Suppressor macrophage treated with lipopolysaccharide for 4 hours (primary cell): ENCODE measurements around the gene RPL11.
A peak's percentile ranks its signal among the peaks of the same experiment; 100 is the strongest.
"Not testable (repeated sequence)": the region's sequence is repeated elsewhere in the genome, so short reads cannot be mapped to it uniquely, and the experiment has no call there.

Experiments used
- DNase-seq: peaks from one replicate; pipeline ENCODE4 v3.0.0-alpha.2; 2020

Gene RPL11

DNA sequence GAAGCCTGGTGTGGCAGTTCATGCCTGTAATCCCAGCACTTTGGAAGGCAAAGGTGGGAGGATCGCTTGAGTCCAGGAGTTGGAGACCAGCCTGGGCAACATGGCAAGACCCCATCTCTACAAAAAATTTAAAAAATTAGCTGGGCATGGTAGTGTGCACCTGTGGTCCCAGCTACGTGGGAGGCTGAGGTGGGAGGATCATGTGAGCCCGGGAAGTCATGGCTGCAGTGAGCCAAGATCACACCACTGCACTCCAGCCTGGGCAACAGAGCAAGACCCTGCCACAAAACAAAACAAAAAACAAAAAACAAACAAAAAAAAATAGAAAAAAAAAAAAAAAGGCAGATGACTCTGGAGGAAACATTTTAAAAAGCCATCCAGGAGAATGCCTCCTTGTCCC lies 3.9 kb upstream of the RPL11 start:
- DNase-seq = not testable (repeated sequence)

DNA sequence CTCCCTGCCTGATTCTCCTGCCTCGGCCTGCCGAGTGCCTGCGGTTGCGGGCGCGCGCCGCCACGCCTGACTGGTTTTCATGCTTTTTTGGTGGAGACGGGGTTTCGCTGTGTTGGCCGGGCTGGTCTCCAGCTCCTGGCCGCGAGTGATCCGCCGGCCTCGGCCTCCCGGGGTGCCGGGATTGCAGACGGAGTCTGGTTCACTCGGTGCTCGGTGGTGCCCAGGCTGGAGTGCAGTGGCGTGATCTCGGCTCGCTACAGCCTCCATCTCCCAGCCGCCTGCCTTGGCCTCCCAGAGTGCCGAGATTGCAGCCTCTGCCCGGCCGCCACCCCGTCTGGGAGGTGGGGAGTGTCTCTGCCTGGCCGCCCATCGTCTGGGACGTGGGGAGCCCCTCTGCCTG lies 3.3 kb upstream of the RPL11 start:
- not testable (repeated sequence) for DNase-seq

- DNase-seq = peak; percentile 16
These were observed 784 bp downstream of the RPL11 start for GRCh38 chr1:23692308-23692871.

- no peak for DNase-seq
These were observed 2.0 kb downstream of the RPL11 start for GRCh38 chr1:23693599-23693998.

- DNase-seq = no peak
These were observed 2.8 kb downstream of the RPL11 start for GRCh38 chr1:23694371-23694770.

DNA sequence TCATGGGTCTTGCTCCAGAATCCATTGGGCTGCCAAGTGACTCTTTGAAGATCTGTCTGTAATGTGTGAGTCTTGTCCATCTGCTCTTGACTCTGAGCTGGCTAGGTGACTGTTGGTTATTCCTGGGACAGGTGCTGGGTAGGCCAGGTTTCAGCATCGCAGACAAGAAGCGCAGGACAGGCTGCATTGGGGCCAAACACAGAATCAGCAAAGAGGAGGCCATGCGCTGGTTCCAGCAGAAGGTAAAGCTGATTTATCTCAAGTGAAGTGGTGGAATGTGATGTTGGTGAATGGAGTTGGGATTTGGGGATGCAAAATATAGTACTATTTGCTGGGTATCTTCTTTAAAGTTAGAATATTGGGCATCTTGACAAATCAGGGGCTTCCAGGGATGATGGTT lies 4.1 kb downstream of the RPL11 start:
- no peak for DNase-seq

DNA sequence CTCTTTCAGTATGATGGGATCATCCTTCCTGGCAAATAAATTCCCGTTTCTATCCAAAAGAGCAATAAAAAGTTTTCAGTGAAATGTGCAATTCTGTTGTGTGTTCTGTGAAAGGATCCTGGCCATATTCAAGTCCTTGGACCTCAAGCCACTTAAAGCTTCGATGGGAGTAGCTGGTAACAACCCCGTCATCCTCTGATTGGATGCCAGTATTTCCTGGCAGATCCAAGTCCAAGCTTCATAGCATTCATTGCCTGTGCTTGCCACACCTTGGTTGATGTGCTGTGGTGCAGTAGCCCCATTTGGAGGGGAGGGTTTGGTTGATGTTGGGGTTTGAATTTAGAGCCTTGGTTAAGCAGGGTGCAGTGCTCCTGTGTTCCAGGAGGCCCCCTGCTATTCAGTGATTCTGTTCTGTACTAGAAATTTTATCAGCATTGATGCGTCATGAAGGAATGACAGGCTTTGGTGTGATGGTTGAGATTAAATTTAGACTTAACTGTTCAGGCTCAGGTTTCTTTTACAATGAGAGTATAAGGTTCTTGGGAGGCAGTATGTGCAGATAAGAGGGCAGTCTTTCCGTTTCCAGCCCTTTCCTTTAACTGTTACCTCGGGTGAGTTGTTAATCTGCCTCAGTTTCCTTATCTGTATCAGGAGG lies 4.9 kb downstream of the RPL11 start:
- no peak for DNase-seq

- DNase-seq = no peak
These were observed 6.9 kb downstream of the RPL11 start for GRCh38 chr1:23698466-23698865.

GRCh38 chr1:23699280-23700179 lies 7.9 kb downstream of the RPL11 start:
- no peak for DNase-seq

DNA sequence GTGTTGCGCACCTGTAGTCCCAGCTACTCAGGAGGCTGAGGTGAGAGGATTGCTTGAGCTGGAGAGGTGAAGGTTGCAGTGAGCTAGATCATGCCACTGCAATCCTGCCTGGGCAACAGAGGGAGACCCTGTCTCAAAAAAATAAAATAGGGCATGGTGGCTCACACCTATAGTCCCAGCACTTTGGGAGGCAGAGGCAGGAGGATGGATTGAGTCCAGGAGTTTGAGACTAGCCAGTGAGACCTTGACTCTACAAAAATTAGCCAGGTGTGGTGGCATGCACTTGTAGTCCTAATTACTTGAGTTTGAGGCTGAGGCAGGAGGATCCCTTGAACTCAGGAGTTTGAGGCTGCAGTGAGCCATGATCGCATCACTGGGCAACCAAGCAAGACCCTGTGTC lies 9.7 kb downstream of the RPL11 start:
- DNase-seq = no peak

- DNase-seq = no peak
These were observed 10.4 kb downstream of the RPL11 start for GRCh38 chr1:23701996-23702395.

- no peak for DNase-seq
These were observed 13.4 kb downstream of the RPL11 start for GRCh38 chr1:23704834-23705495.

- DNase-seq = no peak
These were observed 17.6 kb downstream of the RPL11 start for GRCh38 chr1:23709229-23709628.

DNA sequence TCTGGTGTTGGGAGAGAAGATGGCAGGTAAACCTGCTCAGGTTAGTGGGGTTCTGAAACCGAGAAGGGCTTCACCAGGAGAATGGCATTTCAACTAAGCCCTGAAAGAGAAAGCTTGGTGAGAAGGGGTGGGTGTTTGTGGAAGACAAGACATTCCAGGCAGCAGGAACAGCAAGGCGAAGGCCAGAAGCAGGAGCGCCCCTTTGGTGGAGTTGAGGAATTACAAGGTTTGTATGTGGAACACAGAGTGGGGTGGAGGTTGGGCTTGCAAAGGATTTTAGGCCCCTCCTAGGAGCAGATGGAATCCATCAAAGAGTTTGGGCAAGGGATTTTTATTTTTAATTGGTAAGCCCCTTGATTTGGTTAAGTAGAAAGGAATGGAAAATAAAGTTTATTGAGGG lies 26.9 kb downstream of the RPL11 start:
- DNase-seq = peak; percentile 15

DNA sequence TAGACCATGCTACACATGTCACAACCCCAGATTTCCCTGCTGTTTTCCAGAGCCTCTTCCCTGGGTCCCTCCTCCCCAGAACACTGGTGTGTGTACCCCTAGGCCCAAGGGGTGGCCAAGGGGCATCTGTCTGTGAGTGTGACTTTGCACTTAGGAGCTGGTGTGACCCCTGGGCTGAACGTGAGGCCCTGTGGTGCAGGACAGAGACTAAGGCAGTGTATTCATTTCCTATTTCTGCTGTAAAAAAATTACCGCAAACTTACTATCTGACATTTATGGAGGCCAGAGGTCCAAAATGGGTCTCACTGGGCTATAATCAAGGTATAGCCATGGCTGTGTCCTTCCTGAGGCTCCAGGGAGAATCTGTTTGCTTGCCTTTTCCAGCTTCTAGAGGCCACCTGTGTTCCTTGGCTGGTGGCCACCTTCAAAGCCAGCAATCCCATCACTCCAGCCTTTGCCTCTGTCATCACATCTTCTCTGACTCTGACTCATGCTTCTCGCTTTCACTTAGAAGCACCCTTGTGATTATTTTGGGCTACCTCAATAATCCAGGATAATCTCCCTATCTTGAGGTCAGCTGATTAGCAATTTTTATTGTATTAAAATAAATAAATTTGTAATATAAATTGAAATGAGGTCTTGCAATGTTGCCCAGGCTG lies 27.7 kb downstream of the RPL11 start:
- DNase-seq = no peak

- DNase-seq = peak; percentile 63
These were observed 28.8 kb downstream of the RPL11 start for GRCh38 chr1:23720256-23720995.

DNA sequence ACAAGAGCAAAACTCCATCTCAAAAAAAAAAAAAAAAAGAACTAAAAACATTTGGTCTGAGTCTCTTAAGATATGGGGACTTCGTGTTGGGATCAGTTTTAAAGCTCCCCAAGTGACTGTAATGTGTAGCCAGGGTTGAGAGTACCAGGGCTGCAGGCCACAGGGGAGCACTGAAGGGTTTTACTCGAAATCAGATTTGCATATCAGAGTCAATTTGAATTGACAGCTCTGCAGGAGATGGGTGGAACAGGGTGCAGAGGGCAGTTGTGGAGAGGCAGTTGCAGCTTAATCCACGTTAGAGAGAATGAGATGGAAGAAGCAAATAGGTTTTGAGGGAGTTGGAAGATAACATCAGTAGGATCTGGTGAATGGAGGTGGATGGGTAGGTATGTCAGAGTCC lies 31.0 kb downstream of the RPL11 start:
- no peak for DNase-seq

- peak; percentile 26 for DNase-seq
These were observed 35.1 kb downstream of the RPL11 start for GRCh38 chr1:23726686-23727085.

DNA sequence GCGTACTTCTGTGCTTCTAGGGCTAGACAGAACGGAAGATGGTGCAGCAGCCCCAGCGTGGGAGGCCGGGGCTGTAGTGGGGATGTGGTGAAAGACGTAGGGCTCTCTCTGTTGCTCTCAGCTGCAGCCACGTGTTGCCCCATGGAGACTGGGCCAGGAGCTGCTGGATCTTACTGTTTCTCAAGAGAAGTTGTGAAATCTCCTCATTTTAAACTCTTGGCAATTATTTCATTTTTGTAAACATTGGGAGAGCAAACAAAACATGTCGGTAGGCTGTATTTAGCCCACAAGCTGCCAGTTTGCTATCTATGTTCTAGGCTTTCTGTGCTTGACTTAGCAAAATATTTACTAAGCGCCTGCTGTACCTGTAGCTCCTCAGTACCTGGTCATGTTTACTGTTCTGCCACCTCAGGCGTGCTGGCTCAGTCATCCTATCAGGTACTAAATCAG lies 35.8 kb downstream of the RPL11 start:
- peak; percentile 90 for DNase-seq

DNA sequence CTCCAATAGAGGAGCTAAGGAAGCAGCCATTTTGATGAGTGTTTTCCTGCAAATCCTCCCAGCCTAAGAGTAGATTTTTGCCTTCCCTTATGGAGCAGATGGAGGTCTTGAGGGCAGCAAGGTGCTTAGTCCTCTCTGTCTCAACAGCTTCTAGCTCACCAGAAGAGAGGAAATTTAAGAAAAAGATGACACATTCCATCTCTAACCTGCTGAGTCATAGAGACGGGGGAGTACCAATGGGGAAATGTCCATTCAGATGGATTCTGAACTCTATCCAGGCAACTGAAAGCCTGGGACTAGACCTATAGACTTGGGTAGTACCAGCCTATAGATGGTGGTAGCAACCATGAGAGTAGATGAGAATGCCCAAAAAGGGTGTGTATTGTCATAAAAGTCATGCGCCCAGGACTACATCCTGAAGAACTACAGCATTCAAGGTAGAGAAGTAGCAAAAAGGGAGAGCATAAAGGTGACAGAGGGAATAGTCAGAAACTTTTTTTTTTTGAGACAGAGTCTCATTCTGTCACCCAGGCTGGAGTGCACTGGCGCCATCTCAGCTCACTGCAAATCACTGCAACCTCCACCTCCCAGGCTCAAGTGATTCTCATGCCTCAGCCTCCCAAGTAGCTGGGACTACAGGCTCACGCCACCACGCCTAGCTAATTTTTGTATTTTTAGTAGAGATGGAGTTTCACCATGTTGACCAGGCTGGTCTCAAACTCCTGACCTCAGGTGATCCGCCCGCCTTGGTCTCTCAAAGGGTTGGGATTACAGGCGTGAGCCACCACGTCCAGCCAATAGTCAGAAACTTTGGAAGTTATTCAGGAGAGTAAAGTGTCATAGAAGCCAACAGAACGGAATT lies 41.0 kb downstream of the RPL11 start:
- DNase-seq = peak; percentile 63

DNA sequence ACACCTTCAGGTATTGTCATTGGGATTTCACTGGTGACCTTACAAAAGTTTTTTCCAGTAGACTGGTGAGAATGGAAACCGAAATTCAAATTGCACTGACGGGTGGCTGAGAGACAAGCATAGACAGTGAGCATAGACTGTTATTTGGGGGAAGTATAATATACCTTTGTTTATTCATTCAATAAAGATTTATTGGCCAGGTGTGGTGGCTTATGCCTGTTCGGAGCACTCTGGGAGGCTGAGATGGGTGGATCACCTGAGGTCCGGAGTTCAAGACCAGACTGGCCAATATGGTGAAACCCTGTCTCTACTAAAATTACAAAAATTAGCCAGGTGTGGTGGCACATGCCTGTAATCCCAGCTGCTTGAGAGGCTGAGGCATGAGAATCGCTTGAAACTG lies 41.7 kb downstream of the RPL11 start:
- not testable (repeated sequence) for DNase-seq
